GM21529 (cell line): ENCODE measurements around the gene SCAPER.
"Not testable (repeated sequence)": the region's sequence is repeated elsewhere in the genome, so short reads cannot be mapped to it uniquely, and the experiment has no call there.

ENCODE experiments used
- ATAC-seq: cut with Tn5 transposase; IDR thresholded peaks from one replicate; pipeline ENCODE4 v1.9.1; 2021; ENCODE audit not compliant: unreplicated experiment

The SCAPER gene

DNA sequence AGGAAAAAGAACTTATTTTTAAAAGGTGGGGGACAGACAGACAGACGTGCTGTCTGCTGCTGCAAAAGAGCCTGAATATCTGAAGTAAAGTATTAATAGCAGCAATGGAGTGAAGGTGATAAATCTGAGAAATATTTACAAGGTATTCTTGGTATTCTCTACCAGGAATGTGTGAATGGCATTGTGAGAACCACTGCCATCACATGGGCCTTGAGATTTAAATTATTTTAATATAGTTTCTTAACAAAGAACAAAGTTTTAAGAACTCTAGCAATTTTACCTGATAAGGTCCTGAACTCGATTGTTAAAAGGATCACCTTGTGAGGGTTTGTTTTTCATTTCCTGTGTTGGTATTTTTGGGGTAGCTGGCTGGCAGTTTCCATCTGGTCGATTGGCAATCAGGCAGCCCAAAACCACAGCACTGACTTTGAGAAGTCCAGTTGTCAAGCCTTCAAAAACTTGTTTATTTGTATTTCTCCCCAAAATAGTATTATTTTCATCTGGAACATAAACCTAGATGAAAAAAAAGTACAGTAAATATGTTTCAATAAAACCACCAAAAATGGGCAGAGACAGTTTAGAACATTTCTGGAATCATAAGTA lies 471.2 kb downstream of the SCAPER start:
- ATAC-seq = no peak

DNA sequence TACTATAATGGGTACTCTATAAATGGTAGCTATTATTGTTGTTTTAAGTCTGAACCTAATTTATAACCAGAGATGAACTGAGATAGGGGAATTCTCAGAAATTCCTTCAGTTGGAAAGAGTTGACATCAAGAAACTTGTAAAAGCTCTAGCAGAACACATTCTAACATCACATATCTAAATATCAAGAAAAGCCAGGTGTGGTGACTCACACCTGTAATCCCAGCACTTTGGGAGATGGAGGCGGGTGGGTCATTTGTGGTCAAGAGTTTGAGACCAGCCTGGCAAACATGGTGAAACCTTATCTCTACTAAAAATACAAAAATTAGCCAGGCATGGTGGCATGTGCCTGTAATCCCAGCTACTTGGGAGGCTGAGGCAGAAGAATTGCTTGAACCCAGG lies 472.1 kb downstream of the SCAPER start:
- ATAC-seq = not testable (repeated sequence)

DNA sequence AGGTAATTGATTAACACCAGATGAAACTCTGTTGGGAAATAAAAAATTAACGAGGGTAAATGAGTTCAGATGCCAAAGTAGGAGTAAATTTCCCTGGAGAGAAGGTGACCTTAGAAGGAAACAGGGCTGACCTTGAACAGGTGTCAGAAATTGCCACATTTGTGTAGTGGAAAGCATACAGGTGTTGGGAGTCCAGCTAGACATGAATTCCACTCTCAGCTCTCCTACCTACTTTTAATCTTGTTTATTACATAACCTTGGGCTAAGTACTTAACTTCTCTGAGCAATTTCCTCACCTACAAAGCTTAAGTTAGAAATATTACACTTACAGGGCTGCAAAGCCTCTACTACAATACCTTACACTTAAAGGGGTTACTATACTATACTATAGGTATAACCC lies 472.5 kb downstream of the SCAPER start:
- no peak for ATAC-seq

DNA sequence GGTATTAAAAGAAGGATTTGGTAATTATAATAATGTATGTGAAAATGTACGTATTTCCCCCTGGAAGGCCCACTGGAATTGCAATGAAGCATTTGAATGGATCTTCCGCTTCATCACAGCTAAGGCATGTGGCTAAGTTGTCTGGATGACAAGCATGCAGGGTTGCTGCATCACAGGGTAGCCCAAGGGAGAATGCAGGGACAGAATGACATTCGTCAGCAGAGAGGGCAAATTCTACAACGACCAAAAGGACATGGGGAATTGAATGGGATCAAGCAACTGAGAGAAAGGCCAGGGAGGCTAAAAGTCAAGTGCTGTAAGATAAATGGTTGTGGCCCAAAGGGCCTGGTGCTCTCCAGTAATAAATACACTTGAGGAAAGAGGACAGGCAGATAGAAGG lies 473.2 kb downstream of the SCAPER start:
- no peak for ATAC-seq

DNA sequence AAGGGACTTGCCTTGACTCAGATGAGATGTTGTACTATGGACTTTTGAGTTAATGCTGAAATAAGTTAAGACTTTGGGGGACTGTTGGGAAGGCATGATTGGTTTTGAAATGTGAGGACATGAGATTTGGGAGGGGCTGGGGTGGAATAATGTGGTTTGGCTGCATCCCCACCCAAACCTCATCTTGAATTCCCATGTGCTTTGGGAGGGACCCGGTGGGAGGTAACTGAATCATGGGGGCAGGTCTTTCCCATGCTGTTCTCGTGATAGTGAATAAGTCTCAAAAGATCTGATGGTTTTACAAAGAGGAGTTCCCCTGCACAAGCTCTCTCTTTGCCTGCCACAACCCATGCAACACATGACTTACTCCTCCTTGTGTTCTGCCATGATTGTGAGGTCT lies 474.4 kb downstream of the SCAPER start:
- not testable (repeated sequence) for ATAC-seq

DNA sequence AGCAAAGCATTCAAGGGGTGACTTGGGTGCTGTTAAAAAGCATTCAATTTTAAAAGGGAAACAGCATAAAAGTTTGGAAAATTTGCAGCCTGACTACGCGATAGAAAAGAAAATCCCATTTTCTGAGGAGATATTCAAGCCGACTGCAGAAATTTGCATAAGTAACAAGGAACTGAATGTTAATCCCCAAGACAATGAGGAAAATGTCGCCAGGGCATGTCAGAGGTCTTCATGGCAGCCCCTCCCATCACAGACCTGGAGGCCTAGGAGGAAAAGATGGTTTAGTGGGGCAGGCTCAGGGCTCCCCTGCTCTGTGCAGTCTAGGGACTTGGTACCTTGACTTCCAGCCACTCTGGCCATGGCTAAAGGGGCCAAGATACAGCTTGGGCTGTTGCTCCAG lies 475.5 kb downstream of the SCAPER start:
- no peak for ATAC-seq

DNA sequence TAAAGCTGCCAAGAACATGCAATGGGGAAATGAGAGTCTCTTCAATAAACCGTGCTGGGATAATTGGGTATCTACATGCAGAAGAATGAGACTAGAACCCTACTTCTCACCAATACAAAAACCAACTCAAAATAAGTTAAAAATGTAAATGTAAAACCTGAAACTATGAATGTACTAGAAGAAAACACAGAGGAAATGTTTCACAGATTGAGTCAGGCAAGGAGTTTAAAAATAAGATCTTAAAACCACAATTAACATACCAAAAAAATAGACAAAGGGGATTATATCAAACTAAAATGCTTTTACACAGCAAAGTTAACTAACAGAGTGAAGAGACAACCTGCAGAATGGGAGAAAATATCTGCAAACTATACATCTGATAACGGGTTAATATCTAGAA lies 478.2 kb downstream of the SCAPER start:
- ATAC-seq = no peak

DNA sequence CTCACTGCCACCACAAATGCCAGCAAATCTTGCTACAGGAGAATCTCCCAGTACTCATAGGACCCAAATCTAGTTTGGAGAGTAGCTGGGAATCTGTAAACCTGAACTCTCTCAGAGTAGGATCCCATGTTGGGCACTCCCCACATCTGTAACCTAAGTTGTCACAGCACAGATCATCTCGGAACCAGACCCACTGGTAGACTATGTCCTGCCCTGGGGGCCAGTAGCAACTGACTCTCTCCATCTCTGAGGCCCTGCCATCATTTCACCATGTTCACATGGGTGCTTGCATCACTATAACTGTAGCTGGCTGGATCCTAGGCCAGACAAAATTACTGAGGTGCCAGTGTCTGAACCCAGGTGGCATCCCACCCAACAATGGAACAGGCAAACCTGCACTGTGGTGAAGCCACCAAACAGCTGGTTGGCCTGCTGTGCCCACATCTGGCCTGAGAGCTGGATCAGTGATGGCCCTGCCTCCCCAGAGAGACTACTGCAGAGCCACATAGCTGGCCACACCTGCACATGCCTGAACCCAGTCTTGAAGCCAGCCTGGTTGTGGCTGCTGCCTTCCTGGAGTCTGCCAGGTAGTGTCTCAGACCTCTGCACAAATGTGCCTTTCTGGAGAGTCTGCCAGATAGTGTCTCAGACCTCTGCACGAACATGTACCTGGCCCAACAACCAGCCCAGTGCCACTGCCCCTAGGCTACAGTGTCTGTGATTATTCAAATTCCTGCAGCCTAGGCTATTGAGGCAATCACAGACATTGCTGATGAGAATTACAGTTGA lies 486.6 kb downstream of the SCAPER start:
- no peak for ATAC-seq

DNA sequence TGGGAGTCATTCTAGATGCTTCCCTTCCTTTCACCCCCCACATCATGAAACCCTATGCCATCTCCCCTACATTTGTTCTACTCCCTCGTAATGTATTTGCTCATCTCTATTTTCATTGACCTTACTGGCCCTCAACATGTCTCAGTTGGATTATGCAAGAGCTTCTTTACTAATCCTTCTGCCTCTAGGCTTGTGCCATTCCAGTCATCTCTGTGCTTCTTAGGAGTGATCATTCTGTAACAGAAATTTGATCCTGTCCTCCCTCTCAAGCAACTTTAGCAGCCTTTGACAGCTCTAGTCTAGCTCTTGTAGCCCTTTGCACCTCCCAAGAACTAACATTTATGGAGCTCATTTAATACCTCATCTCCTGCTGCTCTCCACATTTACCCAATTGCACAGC lies 503.9 kb downstream of the SCAPER start:
- ATAC-seq = no peak

DNA sequence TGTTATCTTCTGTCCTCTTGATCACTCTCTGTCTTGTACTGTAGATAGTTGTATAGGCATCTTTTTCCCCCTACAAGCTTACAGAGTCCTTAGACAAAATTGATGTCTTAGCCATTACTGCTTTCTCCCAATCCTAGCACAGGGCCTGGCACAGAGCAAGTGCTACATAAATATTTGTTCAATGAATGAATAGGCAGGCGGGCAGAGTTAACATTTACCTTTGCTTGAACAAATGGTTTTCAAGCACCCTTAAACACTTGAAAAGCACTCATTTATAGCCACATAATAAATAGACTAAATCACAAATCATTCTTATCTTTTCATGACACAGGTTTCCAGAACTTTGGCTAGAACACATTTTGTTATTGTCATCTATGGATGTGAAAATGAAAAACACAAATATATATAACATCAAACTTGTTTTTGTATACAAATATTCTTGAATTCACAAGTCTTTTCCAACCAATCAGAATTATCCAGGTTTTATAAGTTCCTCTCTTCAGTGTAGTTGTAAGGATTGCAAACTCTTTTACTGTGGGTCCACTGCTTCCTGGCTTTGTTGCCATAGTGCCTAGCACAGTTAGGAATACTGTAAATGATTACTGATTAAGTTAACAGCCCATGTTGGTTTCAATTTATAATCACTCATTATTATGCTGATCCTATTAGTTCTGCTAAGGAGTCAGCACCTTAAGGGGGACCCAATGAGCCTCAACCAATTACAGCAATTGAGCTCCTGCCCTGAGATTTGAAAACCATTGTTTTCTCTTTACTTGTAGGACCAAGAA lies 506.6 kb downstream of the SCAPER start:
- no peak for ATAC-seq

DNA sequence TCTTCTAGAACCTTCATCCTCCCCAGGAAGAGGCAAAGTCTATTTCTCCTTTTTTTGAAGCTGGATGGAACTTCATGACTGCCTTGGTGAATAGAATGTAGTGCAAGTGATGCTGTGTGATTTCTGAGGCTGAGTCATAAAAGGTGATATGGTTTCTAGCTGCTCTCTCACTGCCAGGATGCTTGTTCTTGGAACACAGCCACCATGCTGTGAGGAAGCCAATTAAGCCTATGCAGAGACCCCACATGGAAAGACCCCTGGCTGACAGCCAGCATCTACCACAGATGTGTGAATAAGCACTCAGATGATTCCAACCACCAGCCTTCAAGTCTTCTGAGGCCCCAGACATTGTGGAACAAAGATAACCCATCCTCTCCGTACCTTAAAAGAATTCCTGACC lies 511.5 kb downstream of the SCAPER start:
- ATAC-seq = no peak

DNA sequence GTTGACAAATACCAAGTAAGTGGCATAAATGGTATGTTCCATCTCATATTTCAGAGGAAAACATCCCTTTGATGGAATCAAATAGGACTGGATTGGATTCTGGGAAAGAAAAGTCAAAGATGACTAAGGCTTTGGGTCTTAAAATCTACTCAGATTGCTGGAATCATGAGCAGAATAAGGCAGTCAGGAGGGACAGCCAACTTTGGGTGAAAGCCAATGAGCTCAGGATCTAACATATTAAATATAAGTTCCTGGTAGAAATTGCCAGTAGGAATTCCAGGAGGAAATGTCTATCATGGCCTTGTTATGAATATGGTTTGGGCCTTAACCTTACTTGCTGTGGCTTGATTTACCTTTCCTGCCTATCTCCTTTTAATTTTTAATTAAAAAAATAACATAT lies 513.3 kb downstream of the SCAPER start:
- ATAC-seq = no peak

DNA sequence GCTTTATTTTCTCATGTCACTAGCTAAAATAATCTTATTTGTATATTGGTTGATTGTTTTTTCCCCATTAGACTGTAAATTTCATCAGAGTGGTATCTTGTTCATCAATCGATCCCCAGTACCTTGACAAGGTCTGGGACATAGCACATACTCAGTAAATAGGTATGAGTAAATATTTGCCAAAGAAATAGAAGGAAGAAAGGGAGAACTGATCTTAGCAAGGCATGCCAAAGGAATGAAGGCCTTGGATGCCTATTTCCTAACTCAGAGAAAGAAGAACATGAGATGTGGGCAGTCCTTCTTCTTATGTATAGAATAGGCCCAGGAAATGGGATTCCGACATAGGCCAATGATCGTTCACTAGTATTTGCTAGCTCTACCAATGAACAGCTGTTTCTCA lies 513.8 kb downstream of the SCAPER start:
- ATAC-seq = no peak

DNA sequence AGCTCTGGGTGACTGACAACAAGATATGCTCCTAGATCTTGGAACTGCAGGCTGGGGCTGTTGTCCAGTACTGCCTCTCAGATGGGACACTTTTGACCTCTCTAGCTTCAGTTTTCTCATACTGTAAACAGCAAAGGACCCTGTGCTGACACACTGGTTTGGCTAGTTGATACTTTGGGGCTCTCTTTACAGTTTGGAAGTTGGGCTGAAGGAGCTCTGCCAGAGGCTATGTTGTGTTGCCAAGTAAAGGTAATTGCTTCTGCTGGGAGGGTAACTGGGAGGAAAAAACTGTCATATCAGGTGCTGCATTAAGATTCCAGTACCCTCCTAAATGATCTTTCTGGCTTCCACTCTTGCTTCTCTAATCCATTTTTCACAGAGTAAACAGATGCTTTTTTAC lies 514.6 kb downstream of the SCAPER start:
- ATAC-seq = no peak

DNA sequence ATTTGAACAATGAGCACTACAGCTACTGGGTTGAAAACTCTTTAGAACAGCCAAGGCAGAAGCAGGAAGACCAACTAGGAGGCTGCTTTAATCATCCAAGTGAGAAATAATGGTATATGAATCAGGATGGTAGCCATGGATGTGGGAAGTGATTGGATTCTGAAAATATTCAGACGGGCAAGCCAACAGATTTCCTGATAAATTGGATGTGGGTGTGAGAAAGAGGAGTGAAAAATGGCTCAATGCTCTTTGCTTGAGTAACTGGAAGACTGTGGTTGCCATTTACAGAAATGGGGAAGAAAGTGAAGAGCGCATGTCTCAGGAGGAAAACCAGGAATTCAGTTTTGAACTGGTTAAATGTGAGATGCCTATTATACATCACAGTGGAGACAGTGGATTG lies 518.2 kb downstream of the SCAPER start:
- ATAC-seq = no peak

DNA sequence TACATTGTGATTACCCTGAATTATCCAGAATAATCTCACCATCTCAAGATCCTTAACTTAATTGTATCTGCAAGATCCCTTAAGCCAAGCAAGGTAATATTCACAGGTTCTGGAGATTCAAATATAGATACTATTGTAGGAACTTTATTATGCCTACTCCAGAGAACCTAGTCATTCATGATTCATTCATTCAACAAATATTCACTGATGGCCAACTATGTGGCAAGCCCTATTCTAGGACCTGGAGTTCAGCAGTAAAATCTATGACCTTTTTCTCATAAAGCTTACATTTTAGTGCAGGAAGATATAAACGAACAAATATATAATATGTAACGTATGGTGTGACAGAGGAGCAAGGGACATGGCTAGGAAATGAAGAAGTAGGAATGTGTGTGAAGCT lies 519.0 kb downstream of the SCAPER start:
- ATAC-seq = no peak

DNA sequence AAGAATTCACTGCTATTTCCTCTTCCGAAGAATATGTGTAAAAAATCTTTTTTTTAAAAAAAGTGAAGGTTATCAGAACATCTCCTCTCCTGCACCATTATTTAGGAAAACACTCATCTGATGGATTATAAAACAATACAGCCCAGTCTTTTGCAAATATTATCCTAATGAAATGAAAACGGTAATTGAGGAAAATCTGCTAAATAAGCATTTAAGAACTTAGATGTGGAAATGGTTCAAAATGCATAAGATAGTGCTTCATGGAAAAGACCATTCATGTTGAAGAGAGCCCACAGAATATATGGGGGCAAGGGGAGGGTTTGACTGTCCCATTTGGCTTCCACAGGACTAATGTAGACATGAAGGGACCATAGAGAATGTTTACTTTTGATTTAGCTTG lies 520.7 kb downstream of the SCAPER start:
- ATAC-seq = no peak

DNA sequence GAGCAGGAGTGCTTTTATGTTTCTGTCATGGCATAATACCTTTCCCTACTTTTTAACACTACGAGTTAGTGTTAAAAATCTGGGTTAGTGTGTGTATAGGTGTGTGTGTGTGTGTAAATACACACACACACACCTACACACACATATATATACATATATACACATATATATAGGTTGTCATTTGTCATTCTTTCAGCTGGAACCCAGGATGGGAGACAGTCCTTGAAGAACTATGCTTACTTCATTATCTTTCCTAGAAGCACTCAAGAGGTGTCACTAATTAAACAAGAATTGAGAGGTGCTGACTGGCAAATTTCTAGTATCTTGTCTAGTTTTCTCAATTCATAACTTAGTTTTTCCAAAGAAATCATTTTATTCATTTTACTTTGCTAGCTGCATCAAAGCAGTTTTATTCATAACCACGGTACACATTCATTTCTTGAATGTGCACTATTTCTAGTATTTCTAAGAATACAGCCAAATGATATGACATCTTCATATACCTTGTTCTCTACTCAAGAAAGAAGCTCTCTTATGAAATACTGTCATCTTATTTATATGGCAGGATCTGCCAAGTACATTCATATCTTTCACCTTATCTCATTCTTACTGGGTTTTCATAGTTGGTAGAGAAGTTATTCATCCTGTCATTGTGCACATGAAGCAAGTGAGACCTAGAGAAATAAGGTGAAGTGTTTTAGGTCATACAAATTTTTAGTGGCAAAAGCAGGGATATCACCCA lies 522.0 kb downstream of the SCAPER start:
- no peak for ATAC-seq

DNA sequence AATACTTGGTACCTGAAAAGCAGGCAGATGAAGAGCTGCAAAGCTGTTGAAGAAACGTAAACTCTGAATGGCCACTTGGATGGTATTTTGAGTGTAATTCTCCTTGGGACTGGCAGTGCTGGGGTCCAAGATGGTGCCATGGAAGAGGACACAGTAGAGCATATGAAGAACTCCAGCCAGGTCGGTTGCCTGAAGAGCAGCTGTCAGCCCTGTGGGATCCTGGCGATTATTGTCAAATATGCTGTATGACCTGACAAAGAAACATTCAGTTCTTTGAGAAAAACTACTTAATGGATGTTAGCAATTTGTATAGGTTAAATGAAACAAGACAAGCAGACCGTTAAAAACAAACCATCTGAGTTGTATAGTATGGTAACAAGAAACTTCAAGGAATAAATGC lies 523.8 kb downstream of the SCAPER start:
- no peak for ATAC-seq

DNA sequence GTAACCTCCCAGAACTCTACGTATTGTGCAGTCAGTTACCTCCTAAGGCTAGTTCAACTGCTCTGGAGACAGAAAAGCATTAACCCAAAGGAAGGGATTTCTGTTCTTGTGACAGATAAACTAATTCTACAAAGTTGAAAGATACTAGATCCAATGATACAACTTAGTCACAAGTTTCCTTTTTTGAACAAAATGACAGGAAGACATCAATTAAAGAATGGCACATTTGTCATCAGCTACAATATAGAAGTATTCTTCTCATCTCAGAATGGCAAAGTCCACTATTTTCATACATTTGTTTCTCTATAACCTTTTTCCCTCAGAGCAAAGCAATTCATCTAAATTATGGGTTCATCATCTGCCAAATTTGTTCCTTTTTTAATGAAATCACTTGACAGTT lies 524.9 kb downstream of the SCAPER start:
- ATAC-seq = no peak

DNA sequence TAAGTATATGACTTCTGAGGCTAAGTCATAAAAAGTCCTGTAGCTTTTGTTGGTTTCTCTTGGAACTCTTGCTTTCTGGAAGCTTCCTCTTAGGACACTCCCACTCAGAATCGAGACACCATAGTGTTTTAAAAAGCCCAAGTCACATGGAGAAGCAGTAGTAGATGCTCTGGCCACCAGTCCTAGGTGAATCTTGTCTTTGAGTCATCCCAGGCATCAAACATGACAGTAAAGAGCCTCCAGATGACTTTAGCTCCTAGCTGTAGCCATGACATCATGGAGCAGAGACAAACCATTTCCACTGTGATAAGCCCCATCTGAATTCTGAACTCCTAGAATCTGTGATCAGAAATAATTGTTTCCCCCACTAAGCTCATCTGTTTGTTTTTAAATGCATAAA lies 526.4 kb downstream of the SCAPER start:
- ATAC-seq = no peak
